BE2C (cell line): Measurements from ENCODE around the gene PMF1.

Experiments used
- DNase-seq: peaks from one replicate; pipeline ENCODE4 v3.0.0-alpha.2; 2020
- H3K27me3 ChIP-seq: fragments of 250-450 bp; sonication (Bioruptor Pico); 2 replicates; pipeline ENCODE4 v1.5.1; 2020; ENCODE audit warnings: mild to moderate bottlenecking
- H3K36me3 ChIP-seq: fragments of 250-450 bp; sonication (Bioruptor Pico); 2 replicates; pipeline ENCODE4 v1.5.1; 2020; ENCODE audit warnings: mild to moderate bottlenecking
- H3K4me1 ChIP-seq: fragments of 250-450 bp; sonication (Bioruptor Pico); 2 replicates; pipeline ENCODE4 v1.5.1; 2020
- H3K4me3 ChIP-seq: 2 replicates; pipeline ENCODE4 v1.5.1; 2011; ENCODE audit warnings: low read depth, low read length
- H3K9me3 ChIP-seq: fragments of 250-450 bp; sonication (Bioruptor Pico); 2 replicates; pipeline ENCODE4 v1.5.1; 2020
- TF ChIP-seq, protein P1 (sequence below): IDR thresholded peaks from 2 replicates; pipeline ENCODE4 v1.5.1; 2012; ENCODE audit warnings: mild to moderate bottlenecking, low read depth, low read length

The PMF1 gene

DNA sequence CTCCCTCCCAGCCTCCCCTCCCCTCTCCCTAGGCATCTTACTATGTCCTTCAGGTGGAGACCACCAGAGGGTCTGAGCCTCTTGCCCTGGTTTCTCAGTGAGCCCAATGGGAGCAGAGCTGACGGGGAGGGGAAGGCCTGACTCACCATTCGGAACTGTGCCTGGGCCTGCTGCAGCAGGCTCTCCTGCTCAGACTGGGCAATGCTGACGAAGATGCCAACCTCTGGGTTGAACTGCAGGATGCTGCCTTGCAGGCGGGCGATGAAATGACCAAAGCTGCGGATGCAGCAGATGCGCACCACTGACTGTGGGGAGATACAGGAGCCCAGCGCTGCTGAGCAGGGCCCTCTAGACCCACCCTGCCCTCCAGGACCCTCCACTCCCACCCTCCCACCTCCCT is 46.1 kb downstream of the PMF1 start:
- DNase-seq = no peak
- H3K36me3 ChIP-seq = peaks cover 89% of the 10 kb centered on the region
- H3K4me1 ChIP-seq = peaks cover 28% of the 10 kb centered on the region
- H3K9me3 ChIP-seq = no peaks in the 10 kb centered on the region
- H3K4me3 ChIP-seq = no peak overlapping the region
- no peaks in the 10 kb centered on the region for H3K27me3 ChIP-seq
- TF ChIP-seq, protein P1, sequence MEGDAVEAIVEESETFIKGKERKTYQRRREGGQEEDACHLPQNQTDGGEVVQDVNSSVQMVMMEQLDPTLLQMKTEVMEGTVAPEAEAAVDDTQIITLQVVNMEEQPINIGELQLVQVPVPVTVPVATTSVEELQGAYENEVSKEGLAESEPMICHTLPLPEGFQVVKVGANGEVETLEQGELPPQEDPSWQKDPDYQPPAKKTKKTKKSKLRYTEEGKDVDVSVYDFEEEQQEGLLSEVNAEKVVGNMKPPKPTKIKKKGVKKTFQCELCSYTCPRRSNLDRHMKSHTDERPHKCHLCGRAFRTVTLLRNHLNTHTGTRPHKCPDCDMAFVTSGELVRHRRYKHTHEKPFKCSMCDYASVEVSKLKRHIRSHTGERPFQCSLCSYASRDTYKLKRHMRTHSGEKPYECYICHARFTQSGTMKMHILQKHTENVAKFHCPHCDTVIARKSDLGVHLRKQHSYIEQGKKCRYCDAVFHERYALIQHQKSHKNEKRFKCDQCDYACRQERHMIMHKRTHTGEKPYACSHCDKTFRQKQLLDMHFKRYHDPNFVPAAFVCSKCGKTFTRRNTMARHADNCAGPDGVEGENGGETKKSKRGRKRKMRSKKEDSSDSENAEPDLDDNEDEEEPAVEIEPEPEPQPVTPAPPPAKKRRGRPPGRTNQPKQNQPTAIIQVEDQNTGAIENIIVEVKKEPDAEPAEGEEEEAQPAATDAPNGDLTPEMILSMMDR = no peak

DNA sequence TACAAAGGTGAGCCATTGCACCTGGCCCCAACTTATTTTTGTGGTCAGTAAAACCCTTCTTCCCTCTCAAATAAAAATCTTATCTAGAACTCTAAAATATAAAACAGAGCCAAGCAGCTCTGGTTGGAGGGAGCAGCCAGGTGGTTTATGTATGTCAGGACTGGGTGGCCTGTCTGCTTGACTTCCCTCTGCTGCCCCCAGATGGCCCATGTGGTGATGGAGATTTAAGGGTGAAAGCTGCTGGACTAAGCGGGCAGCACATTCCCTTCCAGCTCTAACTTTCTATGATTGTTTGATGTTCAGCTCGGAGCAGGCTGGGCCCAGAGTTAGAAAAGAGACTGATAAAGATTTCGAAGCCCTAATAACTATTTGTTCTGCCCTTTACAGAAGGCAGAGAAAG is 47.0 kb downstream of the PMF1 start:
- no peaks in the 10 kb centered on the region for H3K27me3 ChIP-seq
- peaks cover 23% of the 10 kb centered on the region for H3K4me1 ChIP-seq
- peaks cover 87% of the 10 kb centered on the region for H3K36me3 ChIP-seq
- H3K9me3 ChIP-seq = no peaks in the 10 kb centered on the region
- peak; percentile 78 for DNase-seq
- TF ChIP-seq, protein P1 = peak; percentile 71
- no peak overlapping the region for H3K4me3 ChIP-seq

DNA sequence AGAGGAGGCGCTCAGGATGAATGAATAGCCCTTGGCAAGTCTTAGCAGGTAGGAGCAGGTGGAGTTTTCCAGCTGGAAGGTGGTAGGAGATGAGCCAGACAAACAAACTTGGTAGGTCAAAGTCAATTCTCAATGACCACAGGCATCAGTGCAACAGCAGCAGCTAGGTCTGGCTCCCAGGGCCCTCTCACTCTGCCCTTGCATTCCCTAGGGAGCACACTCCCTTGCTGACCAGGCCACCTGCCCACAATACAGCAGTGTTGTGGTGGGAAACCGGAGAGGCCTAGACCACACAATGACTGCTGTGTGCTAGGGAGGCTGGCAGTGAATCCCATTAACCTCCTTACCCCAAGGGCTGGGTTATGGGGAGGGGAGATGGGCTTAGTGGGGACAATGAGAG is 48.1 kb downstream of the PMF1 start:
- peaks cover 23% of the 10 kb centered on the region for H3K4me1 ChIP-seq
- H3K27me3 ChIP-seq = no peaks in the 10 kb centered on the region
- H3K4me3 ChIP-seq = no peak overlapping the region
- TF ChIP-seq, protein P1 = no peak
- peaks cover 93% of the 10 kb centered on the region for H3K36me3 ChIP-seq
- H3K9me3 ChIP-seq = no peaks in the 10 kb centered on the region
- DNase-seq = no peak

DNA sequence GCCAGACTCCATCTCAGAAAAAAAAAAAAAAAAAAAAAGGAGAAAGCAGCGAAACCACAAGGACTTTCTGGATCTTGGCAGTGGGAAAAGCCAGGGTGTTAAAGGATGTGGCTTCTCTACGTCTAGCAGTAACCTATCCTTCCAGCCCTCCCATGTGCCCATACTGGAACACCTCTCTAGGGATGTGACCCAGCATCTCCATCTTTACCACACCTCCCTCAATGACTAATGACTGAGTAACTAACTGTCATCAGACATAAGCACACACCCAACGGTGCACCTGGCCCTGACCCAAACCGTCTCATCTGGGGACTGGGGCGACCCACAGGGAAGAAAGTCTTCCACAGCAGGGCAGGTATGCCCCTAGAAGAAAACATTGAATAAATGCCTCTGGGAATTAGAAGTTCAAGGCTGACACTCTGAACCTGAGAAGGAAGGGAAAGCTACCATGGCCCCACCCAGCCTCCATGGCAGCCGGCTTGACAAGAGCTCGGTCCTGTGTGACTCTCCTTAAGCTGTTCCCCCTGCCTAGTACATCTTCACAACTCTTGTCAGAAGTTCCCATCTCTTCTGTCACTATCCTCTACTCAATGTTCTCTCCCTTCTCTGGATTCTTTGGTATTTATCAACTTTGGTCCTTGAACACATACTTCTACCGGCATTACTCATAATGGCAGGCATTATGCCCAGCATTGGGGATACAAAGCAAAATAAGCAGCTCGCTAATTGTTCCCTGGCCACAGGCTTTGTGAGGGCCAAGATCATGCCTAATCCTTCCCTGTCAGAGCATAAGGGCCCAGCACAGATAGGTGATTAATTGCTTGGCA is 49.9 kb downstream of the PMF1 start:
- no peaks in the 10 kb centered on the region for H3K27me3 ChIP-seq
- H3K4me1 ChIP-seq = peaks cover 14% of the 10 kb centered on the region
- peaks cover 94% of the 10 kb centered on the region for H3K36me3 ChIP-seq
- no peak overlapping the region for H3K4me3 ChIP-seq
- TF ChIP-seq, protein P1 = no peak
- no peaks in the 10 kb centered on the region for H3K9me3 ChIP-seq
- no peak for DNase-seq

DNA sequence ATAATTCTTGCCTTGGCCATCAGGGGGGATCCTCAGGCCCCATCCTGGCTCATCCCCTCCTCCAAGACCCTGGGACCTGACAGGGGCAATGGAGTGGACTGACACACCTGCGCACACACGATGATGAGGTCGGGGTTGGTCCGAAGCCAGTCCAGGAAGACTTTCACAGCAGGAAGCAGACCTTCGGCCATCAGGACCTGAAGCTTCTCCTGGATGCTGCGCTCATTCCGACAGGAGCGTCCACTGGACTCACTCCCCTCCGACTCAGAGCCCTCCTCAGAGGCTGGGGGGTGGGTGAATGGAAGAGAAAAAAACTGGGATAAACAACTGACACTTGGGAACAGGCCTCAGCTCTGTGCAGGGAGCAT is 50.5 kb downstream of the PMF1 start:
- Histone ChIP-seq H3K4me3 (no peak overlapping the region), H3K9me3 (no peaks in the 10 kb centered on the region), H3K27me3 (no peaks in the 10 kb centered on the region), H3K4me1 (peaks cover 8% of the 10 kb centered on the region), H3K36me3 (peaks cover 94% of the 10 kb centered on the region)
- TF ChIP-seq, protein P1 = no peak
- DNase-seq = no peak

DNA sequence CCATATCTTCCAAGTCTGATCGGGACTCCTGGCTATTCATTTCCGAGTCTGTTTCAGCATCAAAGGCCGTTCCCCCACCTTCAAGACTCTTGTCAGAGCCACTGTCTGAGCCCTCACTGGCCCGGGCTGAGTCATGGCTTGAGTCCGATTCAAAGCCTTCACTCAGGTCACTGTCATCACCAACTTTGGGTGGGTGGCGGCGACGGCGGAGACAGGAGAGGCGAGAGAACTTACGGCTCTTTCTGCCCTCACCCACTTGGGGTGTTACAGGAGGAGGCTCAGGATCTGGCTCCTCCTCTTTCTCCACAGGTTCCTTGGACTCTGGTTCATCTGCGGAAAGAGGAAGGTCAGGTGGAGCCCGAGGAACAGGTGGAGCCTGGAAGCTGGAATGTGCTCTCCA is 53.2 kb downstream of the PMF1 start:
- Histone ChIP-seq H3K27me3 (no peaks in the 10 kb centered on the region), H3K4me3 (no peak overlapping the region), H3K4me1 (no peaks in the 10 kb centered on the region; the same call in 1 of the 2 replicates), H3K9me3 (no peaks in the 10 kb centered on the region), H3K36me3 (peaks cover 94% of the 10 kb centered on the region)
- DNase-seq = no peak
- TF ChIP-seq, protein P1 = no peak
